ENCODE data around the gene SLC13A3. TPM values are rescaled to one million over a fixed set of nuclear protein-coding genes. Genes with fewer than 3 reads are reported as not detected.

The SLC13A3 gene
- total RNA-seq, 5 donors from 2014 or later (not counting 1 experiment from before 2014, with no cell fraction given), result 0.16 to 0.49 (median 0.33) TPM; not detected in 1

- CTCF ChIA-PET, result interaction anchor here in 1 of 2 donors (0.6 kb wide), 1 partner anchor 29 kb away, joined by 3 read pairs; no protein-coding TSS in a partner anchor
- ATAC-seq (replicated peaks in 1 of 4), result no peak
- 91% methylated on average over 7 of the region's 19 CpGs for WGBS (ENCODE audit: insufficient coverage)
- Histone ChIP-seq H3K27me3 (replicated peaks in 1 of 2; ENCODE audit: control insufficient read depth in 2 of 2, extremely low read depth in 1 of 2, insufficient read depth in 2 of 2, low read length in 1 of 2) (peaks cover 0 to 10% of the 10 kb centered on the region in 2 experiments), H3K4me1 (ENCODE audit: control insufficient read depth in 1 of 2, extremely low read depth in 1 of 2, insufficient read depth in 2 of 2, low read length in 2 of 2) (no peaks in the 10 kb centered on the region), H3K4me3 (ENCODE audit: control insufficient read depth in 1 of 2, extremely low read depth in 1 of 2, low read length in 1 of 2) (no peak overlapping the region), H3K36me3 (ENCODE audit: control insufficient read depth in 2 of 2, extremely low read depth in 1 of 2, insufficient read depth in 1 of 2, low read length in 1 of 2) (no peaks in the 10 kb centered on the region), H3K9me3 (no peaks in the 10 kb centered on the region), H3K27ac (ENCODE audit: low read length) (no peak overlapping the region)
- Mint-ChIP-seq H3K27ac (no peak overlapping the region), H3K27me3 (peaks cover 8 to 18% of the 10 kb centered on the region in 2 donors), H3K4me1 (no peaks in the 10 kb centered on the region), H3K4me3 (no peak overlapping the region), H3K9me3 (no peaks in the 10 kb centered on the region), H3K36me3 (no peaks in the 10 kb centered on the region)
- POLR2A ChIA-PET, result no interaction called here
- DNase-seq, result no peak
Measured at GRCh38 chr20:46573788-46574584, 77.3 kb downstream of the SLC13A3 start.

- Mint-ChIP-seq H3K9me3 (no peaks in the 10 kb centered on the region), H3K4me1 (no peaks in the 10 kb centered on the region), H3K36me3 (no peaks in the 10 kb centered on the region), H3K27ac (no peak overlapping the region), H3K27me3 (peaks cover 4 to 15% of the 10 kb centered on the region in 2 donors), H3K4me3 (no peak overlapping the region)
- H3K4me3 ChIP-seq (ENCODE audit: control insufficient read depth in 1 of 2, extremely low read depth in 1 of 2, low read length in 1 of 2), result no peak overlapping the region
- ChIA-PET CTCF (no interaction called here), POLR2A (no interaction called here)
- H3K27me3 ChIP-seq (replicated peaks in 1 of 2; ENCODE audit: control insufficient read depth in 2 of 2, extremely low read depth in 1 of 2, insufficient read depth in 2 of 2, low read length in 1 of 2), result peaks cover 0 to 14% of the 10 kb centered on the region in 2 experiments
- 61% methylated on average over 4 of the region's 6 CpGs for WGBS (ENCODE audit: insufficient coverage)
- H3K9me3 ChIP-seq, result no peaks in the 10 kb centered on the region
- H3K4me1 ChIP-seq (ENCODE audit: control insufficient read depth in 1 of 2, extremely low read depth in 1 of 2, insufficient read depth in 2 of 2, low read length in 2 of 2), result no peaks in the 10 kb centered on the region
- no peak for ATAC-seq (replicated peaks in 1 of 4)
- no peaks in the 10 kb centered on the region for H3K36me3 ChIP-seq (ENCODE audit: control insufficient read depth in 2 of 2, extremely low read depth in 1 of 2, insufficient read depth in 1 of 2, low read length in 1 of 2)
- no peak for DNase-seq
- no peak overlapping the region for H3K27ac ChIP-seq (ENCODE audit: low read length)
Measured at GRCh38 chr20:46573234-46573633, 78.0 kb downstream of the SLC13A3 start.

GRCh38 chr20:46572790-46573189, 78.5 kb downstream of the SLC13A3 start:
- H3K27ac Mint-ChIP-seq, result no peak overlapping the region
- H3K36me3 Mint-ChIP-seq, result no peaks in the 10 kb centered on the region
- H3K4me1 ChIP-seq (ENCODE audit: control insufficient read depth in 1 of 2, extremely low read depth in 1 of 2, insufficient read depth in 2 of 2, low read length in 2 of 2), result no peaks in the 10 kb centered on the region
- peaks cover 0 to 12% of the 10 kb centered on the region in 2 experiments for H3K27me3 ChIP-seq (replicated peaks in 1 of 2; ENCODE audit: control insufficient read depth in 2 of 2, extremely low read depth in 1 of 2, insufficient read depth in 2 of 2, low read length in 1 of 2)
- H3K36me3 ChIP-seq (ENCODE audit: control insufficient read depth in 2 of 2, extremely low read depth in 1 of 2, insufficient read depth in 1 of 2, low read length in 1 of 2), result no peaks in the 10 kb centered on the region
- no peaks in the 10 kb centered on the region for H3K4me1 Mint-ChIP-seq
- no peak overlapping the region for H3K4me3 Mint-ChIP-seq
- no peak for ATAC-seq (replicated peaks in 1 of 4)
- no peaks in the 10 kb centered on the region for H3K9me3 Mint-ChIP-seq
- no peak overlapping the region for H3K4me3 ChIP-seq (ENCODE audit: control insufficient read depth in 1 of 2, extremely low read depth in 1 of 2, low read length in 1 of 2)
- ChIA-PET CTCF (no interaction called here), POLR2A (no interaction called here)
- no peak for DNase-seq
- WGBS (ENCODE audit: insufficient coverage), result no CpG with 5 or more reads among the region's 3 CpGs
- peaks cover 4 to 15% of the 10 kb centered on the region in 2 donors for H3K27me3 Mint-ChIP-seq
- H3K27ac ChIP-seq (ENCODE audit: low read length), result no peak overlapping the region
- H3K9me3 ChIP-seq, result no peaks in the 10 kb centered on the region

- Histone ChIP-seq H3K36me3 (ENCODE audit: control insufficient read depth in 2 of 2, extremely low read depth in 1 of 2, insufficient read depth in 1 of 2, low read length in 1 of 2) (no peaks in the 10 kb centered on the region), H3K27ac (ENCODE audit: low read length) (no peak overlapping the region), H3K27me3 (replicated peaks in 1 of 2; ENCODE audit: control insufficient read depth in 2 of 2, extremely low read depth in 1 of 2, insufficient read depth in 2 of 2, low read length in 1 of 2) (peaks cover 0 to 16% of the 10 kb centered on the region in 2 experiments), H3K4me1 (ENCODE audit: control insufficient read depth in 1 of 2, extremely low read depth in 1 of 2, insufficient read depth in 2 of 2, low read length in 2 of 2) (no peaks in the 10 kb centered on the region), H3K9me3 (no peaks in the 10 kb centered on the region), H3K4me3 (ENCODE audit: control insufficient read depth in 1 of 2, extremely low read depth in 1 of 2, low read length in 1 of 2) (no peak overlapping the region)
- no peak overlapping the region for H3K27ac Mint-ChIP-seq
- ChIA-PET CTCF (no interaction called here), POLR2A (no interaction called here)
- no peaks in the 10 kb centered on the region for H3K9me3 Mint-ChIP-seq
- peaks cover 10 to 18% of the 10 kb centered on the region in 2 donors for H3K27me3 Mint-ChIP-seq
- H3K4me3 Mint-ChIP-seq, result no peak overlapping the region
- DNase-seq, result no peak
- no peak for ATAC-seq (replicated peaks in 1 of 4)
- 86% methylated on average over 4 of the region's 8 CpGs for whole genome bisulfite sequencing (ENCODE audit: insufficient coverage)
- H3K36me3 Mint-ChIP-seq, result no peaks in the 10 kb centered on the region
- H3K4me1 Mint-ChIP-seq, result no peaks in the 10 kb centered on the region
Measured at GRCh38 chr20:46572153-46572552, 79.1 kb downstream of the SLC13A3 start.

- H3K27ac ChIP-seq (ENCODE audit: low read length), result no peak overlapping the region
- Mint-ChIP-seq H3K36me3 (no peaks in the 10 kb centered on the region), H3K4me3 (no peak overlapping the region), H3K4me1 (no peaks in the 10 kb centered on the region), H3K9me3 (no peaks in the 10 kb centered on the region), H3K27me3 (peaks cover 10 to 19% of the 10 kb centered on the region in 2 donors), H3K27ac (no peak overlapping the region)
- no peaks in the 10 kb centered on the region for H3K4me1 ChIP-seq (ENCODE audit: control insufficient read depth in 1 of 2, extremely low read depth in 1 of 2, insufficient read depth in 2 of 2, low read length in 2 of 2)
- H3K4me3 ChIP-seq (ENCODE audit: control insufficient read depth in 1 of 2, extremely low read depth in 1 of 2, low read length in 1 of 2), result no peak overlapping the region
- H3K9me3 ChIP-seq, result no peaks in the 10 kb centered on the region
- no peaks in the 10 kb centered on the region for H3K36me3 ChIP-seq (ENCODE audit: control insufficient read depth in 2 of 2, extremely low read depth in 1 of 2, insufficient read depth in 1 of 2, low read length in 1 of 2)
- no CpG with 5 or more reads among the region's 2 CpGs for WGBS (ENCODE audit: insufficient coverage)
- DNase-seq (no peak), ATAC-seq (replicated peaks in 1 of 4) (no peak)
- ChIA-PET POLR2A (no interaction called here), CTCF (no interaction called here)
- H3K27me3 ChIP-seq (replicated peaks in 1 of 2; ENCODE audit: control insufficient read depth in 2 of 2, extremely low read depth in 1 of 2, insufficient read depth in 2 of 2, low read length in 1 of 2), result peaks cover 0 to 16% of the 10 kb centered on the region in 2 experiments
Measured at GRCh38 chr20:46571418-46571817, 79.8 kb downstream of the SLC13A3 start.

- Histone ChIP-seq H3K36me3 (ENCODE audit: control insufficient read depth in 2 of 2, extremely low read depth in 1 of 2, insufficient read depth in 1 of 2, low read length in 1 of 2) (no peaks in the 10 kb centered on the region), H3K9me3 (no peaks in the 10 kb centered on the region), H3K27ac (ENCODE audit: low read length) (no peak overlapping the region), H3K27me3 (replicated peaks in 1 of 2; ENCODE audit: control insufficient read depth in 2 of 2, extremely low read depth in 1 of 2, insufficient read depth in 2 of 2, low read length in 1 of 2) (peaks cover 0 to 12% of the 10 kb centered on the region in 2 experiments), H3K4me1 (ENCODE audit: control insufficient read depth in 1 of 2, extremely low read depth in 1 of 2, insufficient read depth in 2 of 2, low read length in 2 of 2) (no peaks in the 10 kb centered on the region), H3K4me3 (ENCODE audit: control insufficient read depth in 1 of 2, extremely low read depth in 1 of 2, low read length in 1 of 2) (no peak overlapping the region)
- Mint-ChIP-seq H3K27ac (no peak overlapping the region), H3K36me3 (no peaks in the 10 kb centered on the region), H3K27me3 (peaks cover 10 to 24% of the 10 kb centered on the region in 2 donors), H3K4me3 (no peak overlapping the region), H3K4me1 (no peaks in the 10 kb centered on the region), H3K9me3 (no peaks in the 10 kb centered on the region)
- no peak for ATAC-seq (replicated peaks in 1 of 4)
- CTCF ChIA-PET, result no interaction called here
- WGBS (ENCODE audit: insufficient coverage), result no CpG with 5 or more reads among the region's 5 CpGs
- POLR2A ChIA-PET, result no interaction called here
- DNase-seq, result no peak
Measured at GRCh38 chr20:46570956-46571355, 80.3 kb downstream of the SLC13A3 start.
